Progenitor cell of endocrine pancreas (in vitro differentiated cells): ENCODE data around the gene EPM2AIP1. TPM values are rescaled to one million over a fixed set of nuclear protein-coding genes. Genes with fewer than 3 reads are reported as not detected.

Source experiments
- DNase-seq: peaks from one replicate; pipeline ENCODE4 v3.0.0; 2021; ENCODE audit warnings: low spot score; ENCODE audit not compliant: unreplicated experiment
- H3K27ac Mint-ChIP-seq: 2 replicates; pipeline ENCODE4 v1.8.0; 2021; ENCODE audit warnings: mild to moderate bottlenecking, moderate library complexity, mixed read lengths
- H3K27me3 Mint-ChIP-seq: 2 replicates; pipeline ENCODE4 v1.8.0; 2021; ENCODE audit warnings: mixed read lengths
- H3K36me3 Mint-ChIP-seq: 2 replicates; pipeline ENCODE4 v1.8.0; 2022; ENCODE audit warnings: mixed read lengths; ENCODE audit not compliant: insufficient read depth
- H3K4me1 Mint-ChIP-seq: 2 replicates; pipeline ENCODE4 v1.8.0; 2021; ENCODE audit warnings: low read depth, mixed read lengths
- H3K4me3 Mint-ChIP-seq: 2 replicates; pipeline ENCODE4 v1.8.0; 2021; ENCODE audit warnings: low read depth, mild to moderate bottlenecking, moderate library complexity, mixed read lengths
- H3K9me3 Mint-ChIP-seq: 2 replicates; pipeline ENCODE4 v1.8.0; 2021; ENCODE audit warnings: low read depth, mixed read lengths
- CTCF ChIP-seq: fragments of 200-600 bp; sonication (generic); IDR thresholded peaks from one replicate; pipeline ENCODE4 v1.5.0; 2021; ENCODE audit warnings: antibody characterized with exemption, mild to moderate bottlenecking; ENCODE audit not compliant: unreplicated experiment
- total RNA-seq: library from RNA; stranded (reverse); gene quantifications from 2 replicates; pipeline ENCODE4 v1.2.1, GENCODE V29; 2021

EPM2AIP1 gene
- total RNA-seq, 1 donor from 2014 or later, result 29.7 TPM

- no peak within 1 kb of the TSS for H3K27ac Mint-ChIP-seq
- no peak for TF ChIP-seq CTCF
- H3K9me3 Mint-ChIP-seq, result no peaks in the 10 kb centered on the region
- H3K4me1 Mint-ChIP-seq, result peaks cover 26% of the 10 kb centered on the region
- no peak within 1 kb of the TSS for H3K4me3 Mint-ChIP-seq
- H3K36me3 Mint-ChIP-seq, result peaks cover 18% of the 10 kb centered on the region
- DNase-seq, result peak; percentile 98
- H3K27me3 Mint-ChIP-seq, result no peaks in the 10 kb centered on the region
Observed at GRCh38 chr3:36993326-36994283, 674 bp upstream of the EPM2AIP1 start, which contains the start of gene MLH1. Gene MLH1 (plus strand): TSS chr3:36993518. CDS start chr3:36993548, 30 bp downstream.

- Mint-ChIP-seq H3K27me3 (no peaks in the 10 kb centered on the region), H3K4me3 (no peak overlapping the region), H3K9me3 (no peaks in the 10 kb centered on the region), H3K36me3 (peaks cover 15% of the 10 kb centered on the region), H3K27ac (no peak overlapping the region), H3K4me1 (peaks cover 34% of the 10 kb centered on the region)
- no peak for DNase-seq
- TF ChIP-seq CTCF, result no peak
Observed at GRCh38 chr3:36991923-36992805, 767 bp downstream of the EPM2AIP1 start.

- TF ChIP-seq CTCF, result no peak
- Mint-ChIP-seq H3K27me3 (no peaks in the 10 kb centered on the region), H3K27ac (no peak overlapping the region), H3K4me1 (peaks cover 34% of the 10 kb centered on the region), H3K9me3 (no peaks in the 10 kb centered on the region), H3K36me3 (peaks cover 10% of the 10 kb centered on the region), H3K4me3 (no peak overlapping the region)
- DNase-seq, result no peak
Observed at GRCh38 chr3:36991147-36991546, 1.8 kb downstream of the EPM2AIP1 start.

- Mint-ChIP-seq H3K4me1 (peaks cover 34% of the 10 kb centered on the region), H3K4me3 (no peak overlapping the region), H3K9me3 (no peaks in the 10 kb centered on the region), H3K27me3 (no peaks in the 10 kb centered on the region), H3K36me3 (peaks cover 13% of the 10 kb centered on the region), H3K27ac (no peak overlapping the region)
- DNase-seq, result no peak
- no peak for TF ChIP-seq CTCF
Observed at GRCh38 chr3:36989568-36989967, 3.4 kb downstream of the EPM2AIP1 start.

GRCh38 chr3:36989005-36989404, 3.9 kb downstream of the EPM2AIP1 start:
- Mint-ChIP-seq H3K9me3 (no peaks in the 10 kb centered on the region), H3K27ac (no peak overlapping the region), H3K4me3 (peak overlapping the region; percentile 13), H3K27me3 (no peaks in the 10 kb centered on the region), H3K36me3 (peaks cover 16% of the 10 kb centered on the region), H3K4me1 (peaks cover 33% of the 10 kb centered on the region)
- no peak for DNase-seq
- no peak for TF ChIP-seq CTCF
